BJ (cell line): ENCODE data around the gene SCAMP3. TPM values are rescaled to one million over a fixed set of nuclear protein-coding genes. Genes with fewer than 3 reads are reported as not detected.
A peak's percentile ranks its signal among the peaks of the same experiment; 100 is the strongest.

Source experiments
- CTCF ChIA-PET: fragments of 350-600 bp; formaldehyde crosslinking; extraction: SDS; loops from one replicate; lab custom pipeline; 2021; ENCODE audit warnings: antibody characterized with exemption, inconsistent platforms; lab: Yijun Ruan, JAX
- POLR2A ChIA-PET: fragments of 300-600 bp; sonication (Branson Sonifier 250); formaldehyde crosslinking; extraction: SDS; loops from one replicate; lab custom pipeline; 2021; ENCODE audit warnings: antibody characterized with exemption; lab: Charles Lee
- DNase-seq: peaks from one replicate; pipeline ENCODE4 v3.0.0-alpha.2; 2011; ENCODE audit warnings: low read depth
- H3K27me3 ChIP-seq: 2 replicates; pipeline ENCODE4 v1.6.0; 2011; ENCODE audit warnings: low read length; ENCODE audit not compliant: control insufficient read depth, insufficient read depth
- H3K36me3 ChIP-seq: 2 replicates; pipeline ENCODE4 v1.5.1; 2011; ENCODE audit warnings: low read length; ENCODE audit not compliant: control insufficient read depth, insufficient read depth
- H3K4me3 ChIP-seq: 2 replicates; pipeline ENCODE4 v1.5.1; 2011; ENCODE audit warnings: low read depth, mild to moderate bottlenecking, control low read depth, low read length
- polyA plus RNA-seq: library from polyadenylated mRNA; depleted of rRNA; stranded (reverse); fragments of >200 nt; gene quantifications from 2 replicates; pipeline ENCODE4 v1.2.3, GENCODE V29; 2011
- TF ChIP-seq, protein P1 (sequence below): IDR thresholded peaks from 2 replicates; pipeline ENCODE4 v1.5.1; 2011; ENCODE audit warnings: low read depth, mild to moderate bottlenecking, control low read depth, inconsistent platforms, low read length, moderate library complexity; ENCODE audit not compliant: insufficient read depth

Gene SCAMP3
- polyA plus RNA-seq, 1 experiment: 193 TPM

DNA sequence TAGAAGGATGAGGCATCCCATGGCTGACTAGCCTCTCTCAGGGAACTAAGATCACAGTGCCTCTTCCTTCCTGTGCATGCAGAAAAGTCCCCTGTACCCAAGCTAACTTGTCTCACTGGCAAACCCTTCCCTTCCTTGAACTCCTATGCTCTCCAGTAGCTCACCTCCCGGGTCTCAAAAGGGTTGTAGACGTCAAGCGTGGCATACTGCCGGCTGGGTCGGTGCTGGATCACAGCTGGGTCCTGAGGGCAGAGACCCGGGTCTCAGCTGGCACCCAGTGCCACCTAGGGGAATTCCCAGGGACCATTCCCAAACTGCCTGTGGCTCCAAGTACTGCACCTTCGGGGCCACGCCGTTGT lies 688 bp downstream of the SCAMP3 start:
- peaks cover 26% of the 10 kb centered on the region for H3K36me3 ChIP-seq
- POLR2A ChIA-PET: no interaction called here
- H3K27me3 ChIP-seq: no peaks in the 10 kb centered on the region
- CTCF ChIA-PET: interaction anchor here (0.5 to 4.0 kb wide), 5 partner anchors 9 to 476 kb away, joined by 3 to 44 read pairs (median 5); partner anchors contain the start of gene CLK2
- TF ChIP-seq, protein P1, sequence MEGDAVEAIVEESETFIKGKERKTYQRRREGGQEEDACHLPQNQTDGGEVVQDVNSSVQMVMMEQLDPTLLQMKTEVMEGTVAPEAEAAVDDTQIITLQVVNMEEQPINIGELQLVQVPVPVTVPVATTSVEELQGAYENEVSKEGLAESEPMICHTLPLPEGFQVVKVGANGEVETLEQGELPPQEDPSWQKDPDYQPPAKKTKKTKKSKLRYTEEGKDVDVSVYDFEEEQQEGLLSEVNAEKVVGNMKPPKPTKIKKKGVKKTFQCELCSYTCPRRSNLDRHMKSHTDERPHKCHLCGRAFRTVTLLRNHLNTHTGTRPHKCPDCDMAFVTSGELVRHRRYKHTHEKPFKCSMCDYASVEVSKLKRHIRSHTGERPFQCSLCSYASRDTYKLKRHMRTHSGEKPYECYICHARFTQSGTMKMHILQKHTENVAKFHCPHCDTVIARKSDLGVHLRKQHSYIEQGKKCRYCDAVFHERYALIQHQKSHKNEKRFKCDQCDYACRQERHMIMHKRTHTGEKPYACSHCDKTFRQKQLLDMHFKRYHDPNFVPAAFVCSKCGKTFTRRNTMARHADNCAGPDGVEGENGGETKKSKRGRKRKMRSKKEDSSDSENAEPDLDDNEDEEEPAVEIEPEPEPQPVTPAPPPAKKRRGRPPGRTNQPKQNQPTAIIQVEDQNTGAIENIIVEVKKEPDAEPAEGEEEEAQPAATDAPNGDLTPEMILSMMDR: no peak
- DNase-seq: no peak
- H3K4me3 ChIP-seq: peak overlapping the region; percentile 73

DNA sequence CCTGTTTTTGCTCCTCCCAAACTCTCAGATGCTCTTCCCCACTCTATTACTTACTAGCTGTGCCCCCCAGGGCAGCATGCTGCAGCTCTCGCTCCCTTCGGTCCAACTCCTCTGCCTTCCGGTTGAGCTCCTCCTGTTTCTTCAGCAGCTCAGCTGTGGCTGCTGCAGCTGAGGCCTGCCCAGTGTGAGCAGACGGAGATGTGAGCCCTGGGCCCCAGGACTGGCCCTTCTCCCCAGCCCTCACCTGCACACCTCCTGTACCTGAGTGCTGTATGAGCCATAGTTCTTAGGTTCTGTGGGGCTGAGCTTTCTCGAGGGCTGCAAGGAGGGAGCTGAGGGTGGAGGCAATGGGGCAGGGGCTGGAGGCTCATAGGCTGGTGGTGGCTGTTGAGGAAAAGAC lies 1.9 kb downstream of the SCAMP3 start:
- Histone ChIP-seq H3K4me3 (no peak overlapping the region), H3K27me3 (no peaks in the 10 kb centered on the region), H3K36me3 (peaks cover 24% of the 10 kb centered on the region)
- POLR2A ChIA-PET: no interaction called here
- CTCF ChIA-PET: interaction anchor here (0.7 to 4.0 kb wide), 7 partner anchors 10 to 142 kb away, joined by 3 to 44 read pairs (median 4); partner anchors contain the start of genes CLK2 and THBS3
- DNase-seq: no peak
- TF ChIP-seq, protein P1: no peak

DNA sequence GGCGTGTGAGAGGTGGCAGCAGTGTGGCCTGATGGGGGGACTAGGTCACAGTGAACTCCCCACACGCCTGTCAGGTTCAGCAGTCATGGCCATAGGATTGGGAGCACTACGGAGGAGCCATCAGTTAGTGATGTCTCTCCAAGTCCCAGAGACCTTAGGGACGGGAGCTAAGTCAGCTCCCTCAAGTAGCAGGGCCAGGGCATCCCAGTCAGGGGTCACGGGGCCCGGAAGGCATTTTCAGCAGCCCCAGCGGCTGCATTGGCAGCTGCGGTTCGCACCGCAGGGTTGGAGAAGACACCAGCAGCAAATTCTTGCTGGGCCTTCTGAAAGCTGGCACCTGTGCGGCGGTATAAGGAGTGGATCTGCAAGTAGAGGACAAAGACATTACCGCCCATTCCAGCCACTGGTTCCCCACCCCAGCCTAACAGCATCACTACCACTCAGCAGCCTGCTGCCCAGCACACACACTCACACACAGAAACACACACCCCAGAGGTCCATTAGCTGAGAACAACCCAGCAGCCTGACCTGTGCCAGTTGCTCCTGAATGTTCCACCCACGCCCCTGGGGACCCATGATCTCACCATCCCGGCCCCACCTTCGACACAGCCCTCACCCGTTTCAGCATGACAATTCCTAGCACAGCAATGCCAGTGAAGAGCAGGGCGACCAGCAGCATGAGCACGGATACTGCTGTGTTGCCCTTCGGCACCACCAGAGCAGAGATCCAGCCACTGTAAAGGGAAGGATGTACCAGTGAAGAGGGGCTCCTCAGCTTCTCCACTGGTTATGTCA lies 5.9 kb downstream of the SCAMP3 start:
- ChIA-PET POLR2A (interaction anchor here (0.6 kb wide), 2 partner anchors 62 to 206 kb away, joined by 3 to 8 read pairs; no protein-coding TSS in a partner anchor), CTCF (interaction anchor here (1.8 to 1.9 kb wide), 2 partner anchors 49 to 66 kb away, joined by 4 to 9 read pairs; no protein-coding TSS in a partner anchor)
- no peak overlapping the region for H3K4me3 ChIP-seq
- no peaks in the 10 kb centered on the region for H3K27me3 ChIP-seq
- DNase-seq: no peak
- H3K36me3 ChIP-seq: peaks cover 10% of the 10 kb centered on the region
- TF ChIP-seq, protein P1: no peak

DNA sequence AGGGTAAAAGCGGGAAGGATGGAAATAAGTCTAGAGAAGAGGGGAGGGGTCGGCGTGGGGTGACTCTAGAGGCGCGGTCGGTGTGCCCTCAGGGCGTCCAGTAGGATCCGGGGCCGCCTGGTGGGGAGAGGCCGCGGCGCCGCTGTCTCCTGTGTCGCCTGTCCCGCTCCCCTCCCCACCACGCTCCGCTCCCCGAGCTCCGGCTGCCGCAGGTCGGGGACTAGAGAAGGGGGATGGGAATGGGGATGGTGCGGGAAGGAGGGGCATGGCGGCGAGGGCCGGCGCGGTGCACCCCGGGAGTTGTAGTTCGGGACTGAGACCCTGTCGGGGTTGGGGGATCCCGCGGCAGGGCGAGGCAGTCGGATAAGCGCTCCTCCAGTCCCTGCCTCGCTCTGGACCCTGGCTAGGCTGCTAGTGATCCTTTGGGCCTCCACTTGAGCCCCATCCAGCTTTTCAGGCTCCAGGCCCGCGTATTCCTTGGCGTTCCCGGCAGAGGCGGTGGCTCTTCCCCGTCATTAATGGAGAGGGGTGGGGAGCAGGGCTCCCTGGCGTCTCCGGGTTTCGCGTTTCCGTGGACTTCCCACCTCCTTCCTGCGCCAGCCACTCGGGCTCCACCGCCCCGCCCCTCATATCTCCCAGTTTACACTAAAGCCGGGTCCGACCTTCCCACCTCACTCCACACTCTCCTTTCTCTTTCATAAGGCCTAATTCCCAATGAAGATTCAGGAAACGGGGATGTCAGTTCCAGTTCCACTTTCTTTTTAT lies 6.7 kb downstream of the SCAMP3 start, which contains the start of gene ENTREP3:
ENTREP3 (minus strand) TSS at position 241 of the 765 bp plus-strand sequence. CDS start 606 bp downstream, outside the sequence.
- H3K36me3 ChIP-seq: peaks cover 12% of the 10 kb centered on the region
- H3K4me3 ChIP-seq: peak within 1 kb of the TSS; percentile 86
- TF ChIP-seq, protein P1: no peak
- no peaks in the 10 kb centered on the region for H3K27me3 ChIP-seq
- ChIA-PET POLR2A (interaction anchor here (0.6 kb wide), 2 partner anchors 61 to 205 kb away, joined by 3 to 8 read pairs; no protein-coding TSS in a partner anchor), CTCF (interaction anchor here (1.8 to 1.9 kb wide), 2 partner anchors 48 to 67 kb away, joined by 4 to 9 read pairs; no protein-coding TSS in a partner anchor)
- DNase-seq: no peak
